ENCODE data around the gene RPL13.

Gene RPL13

DNA sequence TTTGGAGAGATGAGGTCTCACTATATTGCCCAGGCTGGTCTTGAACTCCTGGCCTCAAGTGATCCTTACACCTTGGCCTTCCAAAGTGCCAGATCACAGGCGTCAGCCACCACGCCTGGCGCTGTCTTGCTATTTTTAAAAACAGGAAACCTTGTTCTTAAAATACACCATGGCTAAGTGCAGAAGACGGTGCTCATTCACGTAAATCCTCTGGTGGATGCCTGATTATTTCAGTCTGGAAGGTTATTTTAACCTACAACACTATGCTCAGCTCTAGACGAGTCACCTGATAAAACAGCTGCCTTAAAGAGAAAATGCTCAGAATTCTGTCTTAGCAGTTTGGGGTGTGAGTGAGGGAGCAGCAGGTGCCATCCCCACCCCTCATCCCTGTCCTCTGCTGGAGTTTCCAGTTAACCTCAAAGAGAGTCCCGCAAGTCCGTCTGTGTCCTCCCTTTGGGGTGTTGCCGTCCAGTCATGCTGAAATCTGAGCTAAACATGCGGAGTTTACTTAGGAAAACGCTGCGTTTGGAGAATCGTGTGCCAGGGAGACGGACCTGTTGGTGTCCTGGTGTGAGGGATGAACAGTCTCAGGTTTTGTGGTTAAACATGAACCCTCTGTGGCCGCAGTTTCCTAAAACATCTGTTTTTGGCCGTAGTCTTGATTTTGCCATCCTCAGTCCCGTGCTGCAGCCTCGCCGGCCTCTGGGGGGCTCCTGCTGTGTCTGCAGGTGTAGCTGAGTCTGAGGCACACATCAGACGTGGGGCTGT, 35.2 kb upstream of the RPL13 start:
- peak; percentile 18; the same call in 1 of the 2 replicates for TF ChIP-seq CTCF (IDR thresholded peaks at IDR 0.05; ENCODE audit: borderline replicate concordance, insufficient read depth, low read depth, low read length)
- H3K4me3 ChIP-seq (ENCODE audit: low read depth, low read length): no peak overlapping the region

DNA sequence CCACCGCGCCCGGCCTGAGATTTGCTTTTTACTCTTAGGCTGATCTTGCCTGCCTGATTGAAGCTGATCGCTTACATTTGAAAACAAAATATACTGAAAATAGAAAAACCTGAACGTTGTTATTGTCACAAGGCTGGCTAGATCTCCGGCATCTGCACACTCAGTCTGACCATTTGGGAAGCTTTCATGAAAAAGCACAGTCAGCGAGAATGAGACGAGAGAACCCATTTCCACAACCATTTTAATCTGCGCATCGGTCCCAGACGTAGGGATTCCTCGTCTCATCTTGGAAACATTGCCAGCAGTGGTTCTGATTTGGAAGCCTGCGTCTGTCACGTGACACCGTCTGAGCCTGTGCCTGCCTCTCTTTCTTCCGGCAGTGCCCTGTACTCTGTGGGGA, 31.4 kb upstream of the RPL13 start:
- no peak overlapping the region for H3K4me3 ChIP-seq (ENCODE audit: low read depth, low read length)
- TF ChIP-seq CTCF (IDR thresholded peaks at IDR 0.05; ENCODE audit: borderline replicate concordance, insufficient read depth, low read depth, low read length): no peak

DNA sequence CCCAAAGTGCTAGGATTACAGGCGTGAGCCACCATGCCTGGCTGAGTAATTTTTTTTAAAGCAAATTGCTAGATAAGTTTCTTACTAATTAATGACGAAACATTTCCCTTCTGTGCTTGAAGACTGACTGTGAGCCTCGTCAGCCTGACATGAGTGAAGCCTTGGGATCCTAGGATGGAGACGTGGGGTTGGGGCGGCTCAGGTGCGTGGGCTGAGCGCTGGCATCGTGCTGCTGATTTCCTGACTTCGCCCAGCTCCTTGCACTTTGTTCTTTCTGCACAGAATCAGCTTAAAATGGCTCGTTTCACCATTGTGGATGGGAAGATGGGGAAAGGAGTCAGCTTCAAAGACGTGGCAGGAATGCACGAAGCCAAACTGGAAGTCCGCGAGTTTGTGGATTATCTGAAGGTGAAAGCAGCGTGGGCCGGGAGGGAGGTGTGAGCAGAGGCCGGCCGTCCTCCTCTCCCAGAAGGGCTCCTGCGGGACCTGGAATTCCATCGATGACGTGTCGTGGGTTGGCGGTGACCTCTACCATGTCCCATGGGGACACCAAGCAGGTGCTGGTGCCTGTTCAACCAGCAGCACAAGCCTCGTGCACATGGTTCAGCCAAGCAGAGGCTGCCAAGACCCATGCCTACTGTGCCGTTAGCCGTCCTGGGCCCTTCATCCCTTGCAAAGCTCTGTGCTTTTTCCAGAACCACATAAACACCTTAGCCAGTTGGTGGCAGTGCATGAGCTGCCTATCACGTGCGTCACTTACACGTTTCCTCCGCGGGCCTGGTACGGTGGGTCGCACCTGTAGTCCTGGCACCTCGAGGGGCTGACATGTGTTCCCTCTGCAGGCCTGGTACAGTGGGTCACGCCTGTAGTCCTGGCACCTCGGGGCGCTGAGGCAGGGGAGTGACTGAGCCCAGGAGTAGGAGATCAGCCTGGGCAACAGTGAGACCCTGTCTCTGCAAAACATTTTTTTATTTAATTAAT, 29.8 kb upstream of the RPL13 start:
- TF ChIP-seq CTCF (IDR thresholded peaks at IDR 0.05; ENCODE audit: borderline replicate concordance, insufficient read depth, low read depth, low read length): no peak
- H3K4me3 ChIP-seq (ENCODE audit: low read depth, low read length): no peak overlapping the region

GRCh38 chr16:89531821-89532526, 28.5 kb upstream of the RPL13 start:
- H3K4me3 ChIP-seq (ENCODE audit: low read depth, low read length): no peak overlapping the region
- TF ChIP-seq CTCF (IDR thresholded peaks at IDR 0.05; ENCODE audit: borderline replicate concordance, insufficient read depth, low read depth, low read length): no peak

DNA sequence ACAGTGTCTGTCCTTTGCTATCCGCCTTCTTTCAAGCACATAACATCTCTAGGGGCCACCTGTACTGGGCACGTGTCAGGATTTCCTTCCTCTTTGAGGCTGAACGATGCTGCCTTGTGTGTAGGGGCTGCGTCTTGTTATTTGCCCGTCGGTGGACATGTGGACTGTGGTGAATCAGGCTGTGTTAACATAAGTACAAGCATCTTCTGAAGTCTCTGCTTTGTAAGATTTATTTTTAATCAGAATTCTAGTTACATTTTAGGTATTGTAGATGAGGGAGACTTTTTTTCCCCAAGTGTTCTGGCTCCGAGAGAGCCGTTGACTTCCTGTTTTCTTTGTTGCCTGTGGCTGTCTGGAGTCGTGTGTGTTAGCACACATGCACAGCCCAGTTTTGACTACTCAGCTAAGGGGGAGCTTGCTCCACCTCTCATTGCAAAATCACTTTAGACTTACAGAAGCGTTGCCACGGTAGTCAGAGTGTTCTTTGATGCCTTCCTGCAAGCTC, 26.2 kb upstream of the RPL13 start:
- TF ChIP-seq CTCF (IDR thresholded peaks at IDR 0.05; ENCODE audit: borderline replicate concordance, insufficient read depth, low read depth, low read length): no peak
- H3K4me3 ChIP-seq (ENCODE audit: low read depth, low read length): no peak overlapping the region

DNA sequence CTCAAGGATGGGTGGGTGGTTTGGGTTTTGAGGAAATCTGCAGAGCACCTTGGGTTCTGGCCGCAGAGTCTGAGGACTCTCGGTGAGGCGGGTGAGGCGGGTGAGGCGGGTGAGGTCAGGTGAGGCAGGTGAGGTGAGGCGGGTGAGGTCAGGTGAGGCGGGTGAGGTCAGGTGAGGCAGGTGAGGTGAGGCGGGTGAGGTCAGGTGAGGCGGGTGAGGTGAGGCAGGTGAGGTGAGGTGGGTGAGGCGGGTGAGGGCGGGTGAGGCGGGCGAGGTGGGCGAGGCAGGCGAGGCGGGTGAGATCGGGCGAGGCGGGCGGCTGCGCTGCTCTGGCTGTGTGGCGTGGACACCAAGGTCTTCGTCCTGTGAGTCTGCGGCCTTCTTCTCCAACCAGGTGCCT, 24.1 kb upstream of the RPL13 start:
- no peak for TF ChIP-seq CTCF (IDR thresholded peaks at IDR 0.05; ENCODE audit: borderline replicate concordance, insufficient read depth, low read depth, low read length)
- H3K4me3 ChIP-seq (ENCODE audit: low read depth, low read length): no peak overlapping the region

Data from GM12875 (cell line).